Pancreas (tissue), 10 donors: ENCODE measurements around the gene ARID3B. TPM values are rescaled to one million over a fixed set of nuclear protein-coding genes. Genes with fewer than 3 reads are reported as not detected.

Source experiments
- ATAC-seq, 4 donors: fragments of 200-7000 bp; cut with Tn5 transposase; one replicate each; pipeline versions ENCODE4 v1.8.0 to v1.9.1; 2020; ENCODE audit warnings: mild to moderate bottlenecking in 4 of 4, moderate library complexity in 4 of 4
- DNase-seq, 6 donors: peaks; one replicate each; pipeline ENCODE4 v3.0.0-alpha.2; 2020
- FAIRE-seq: peaks from 2 replicates; lab custom pipeline; 2012; peaks lifted over from hg19 to GRCh38; lab: Jason Lieb, UNC
- H3K27ac ChIP-seq, 4 donors: fragments of 200-600 bp; sonication (generic); 1 replicate in 3 of 4; 2 replicates in 1 of 4; pipeline versions ENCODE4 v1.5.0 to v1.8.0; 2020
- H3K27me3 ChIP-seq, 4 donors: fragments of 200-600 bp; one replicate each; pipeline ENCODE4 v1.8.0; 2021
- H3K36me3 ChIP-seq, 3 donors: fragments of 200-600 bp; sonication (generic) in 1 of 3; one replicate each; pipeline versions ENCODE4 v1.5.0 to v1.8.0; 2020 to 2021
- H3K4me1 ChIP-seq, 3 donors: fragments of 200-600 bp; one replicate each; pipeline ENCODE4 v1.8.0; 2021
- H3K4me3 ChIP-seq, 4 donors: fragments of 200-600 bp; sonication (generic) in 2 of 4; one replicate each; pipeline versions ENCODE4 v1.5.0 to v1.8.0; 2020 to 2021
- H3K9me3 ChIP-seq, 4 donors: fragments of 200-600 bp; one replicate each; pipeline ENCODE4 v1.8.0; 2021
- WGBS, 2 donors: extraction: QIAGEN DNeasy Blood & Tissue Kit; methylation state at CpG; one replicate each; pipeline ENCODE4 v1.1.7; 2013; 5-methylcytosine and 5-hydroxymethylcytosine counted together
- intact Hi-C, 3 donors: fragments of 100-400 bp; cut with DNase I; formaldehyde crosslinking; loops; one replicate each; pipeline versions ENCODE4 v1.11.1 to v1.14.2; 2022
- polyA plus RNA-seq, 2 donors: library from polyadenylated mRNA; stranded (reverse); fragments of 200-250 nt; gene quantifications; one replicate each; pipeline ENCODE4 v1.2.3, GENCODE V29; 2013
- total RNA-seq, 6 donors: library from RNA; stranded (reverse); fragmentation: NEBNext Ultra II Directional in 4 of 6; extraction: Animal tissue kit (Norgen Biotek cat#: 25700) in 4 of 6; gene quantifications; one replicate each; pipeline versions ENCODE4 v1.2.1 to v1.2.4, GENCODE V29; 2021 to 2023
- TF ChIP-seq, protein P1 (sequence below), 4 donors: fragments of 200-600 bp; sonication (generic) in 3 of 4; IDR thresholded peaks; one replicate each; pipeline versions ENCODE4 v1.5.0 to v1.8.0; 2021; ENCODE audit warnings: antibody characterized with exemption in 4 of 4
- donor health status: healthy with polysubstance abuse.
- donor health status: DM: no; HTN: no; CAD: no; lungs with moderate emphysema.
- donor health status: DM: no; HTN: no; CAD: no.
- donor health status: control.
- donor health status: control.
- donor health status: Bipolar disorder and iron deficiency.
- donor health status: DM: yes; HTN: yes; CAD: no.
- donor health status: DM: no; HTN: no; CAD: no.
- donor health status: DM: no; HTN: no; CAD: no.
- donor health status: DM: yes; HTN: yes; CAD: no.

The ARID3B gene
- total and polyA plus RNA-seq, 8 donors, result 2.9 to 4.8 (median 3.8) TPM

- DNase-seq, result no peak
- Histone ChIP-seq H3K9me3 (no peaks in the 10 kb centered on the region), H3K4me3 (no peak overlapping the region), H3K4me1 (no peaks in the 10 kb centered on the region), H3K36me3 (peaks cover 0 to 3% (median 0%) of the 10 kb centered on the region in 3 donors), H3K27me3 (no peaks in the 10 kb centered on the region), H3K27ac (no peak overlapping the region)
- TF ChIP-seq, protein P1, sequence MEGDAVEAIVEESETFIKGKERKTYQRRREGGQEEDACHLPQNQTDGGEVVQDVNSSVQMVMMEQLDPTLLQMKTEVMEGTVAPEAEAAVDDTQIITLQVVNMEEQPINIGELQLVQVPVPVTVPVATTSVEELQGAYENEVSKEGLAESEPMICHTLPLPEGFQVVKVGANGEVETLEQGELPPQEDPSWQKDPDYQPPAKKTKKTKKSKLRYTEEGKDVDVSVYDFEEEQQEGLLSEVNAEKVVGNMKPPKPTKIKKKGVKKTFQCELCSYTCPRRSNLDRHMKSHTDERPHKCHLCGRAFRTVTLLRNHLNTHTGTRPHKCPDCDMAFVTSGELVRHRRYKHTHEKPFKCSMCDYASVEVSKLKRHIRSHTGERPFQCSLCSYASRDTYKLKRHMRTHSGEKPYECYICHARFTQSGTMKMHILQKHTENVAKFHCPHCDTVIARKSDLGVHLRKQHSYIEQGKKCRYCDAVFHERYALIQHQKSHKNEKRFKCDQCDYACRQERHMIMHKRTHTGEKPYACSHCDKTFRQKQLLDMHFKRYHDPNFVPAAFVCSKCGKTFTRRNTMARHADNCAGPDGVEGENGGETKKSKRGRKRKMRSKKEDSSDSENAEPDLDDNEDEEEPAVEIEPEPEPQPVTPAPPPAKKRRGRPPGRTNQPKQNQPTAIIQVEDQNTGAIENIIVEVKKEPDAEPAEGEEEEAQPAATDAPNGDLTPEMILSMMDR (IDR thresholded peaks at IDR 0.05), result no peak
- WGBS, 2 donors, result 92 to 97% methylated on average over 7 of the region's 7 CpGs
- no peak for FAIRE-seq
- ATAC-seq, result no peak
- intact Hi-C loops, result no loop called here
Observed at GRCh38 chr15:74580538-74581350, 39.7 kb downstream of the ARID3B start.

DNA sequence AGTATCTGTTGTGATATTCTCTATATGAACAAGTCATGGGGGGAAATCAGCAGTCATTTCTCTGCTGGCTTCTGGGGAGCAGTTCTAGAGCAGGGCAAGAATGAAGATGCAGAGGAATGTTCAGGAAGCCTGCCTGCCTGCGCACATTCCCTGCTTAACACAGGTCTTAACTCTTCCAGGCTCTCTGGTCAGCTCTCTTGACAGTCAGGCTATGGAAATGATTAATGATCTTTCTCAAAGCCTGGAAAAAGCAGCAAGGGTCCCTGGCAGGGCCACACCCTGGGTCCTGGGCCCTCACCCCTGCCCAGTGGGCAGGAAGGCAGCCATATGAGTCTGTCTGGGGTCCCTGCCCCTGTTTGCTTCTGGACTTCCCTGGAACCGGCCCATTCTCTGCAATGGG lies 43.2 kb downstream of the ARID3B start:
- Histone ChIP-seq H3K36me3 (peaks cover 0 to 11% (median 3%) of the 10 kb centered on the region in 3 donors), H3K4me3 (no peak overlapping the region), H3K27me3 (no peaks in the 10 kb centered on the region), H3K9me3 (no peaks in the 10 kb centered on the region), H3K27ac (no peak overlapping the region), H3K4me1 (no peaks in the 10 kb centered on the region)
- 82 to 90% methylated on average over 2 of the region's 2 CpGs for WGBS, 2 donors
- FAIRE-seq (no peak), DNase-seq (no peak), ATAC-seq (no peak)
- intact Hi-C loops, result no loop called here
- TF ChIP-seq, protein P1 (IDR thresholded peaks at IDR 0.05), result no peak

DNA sequence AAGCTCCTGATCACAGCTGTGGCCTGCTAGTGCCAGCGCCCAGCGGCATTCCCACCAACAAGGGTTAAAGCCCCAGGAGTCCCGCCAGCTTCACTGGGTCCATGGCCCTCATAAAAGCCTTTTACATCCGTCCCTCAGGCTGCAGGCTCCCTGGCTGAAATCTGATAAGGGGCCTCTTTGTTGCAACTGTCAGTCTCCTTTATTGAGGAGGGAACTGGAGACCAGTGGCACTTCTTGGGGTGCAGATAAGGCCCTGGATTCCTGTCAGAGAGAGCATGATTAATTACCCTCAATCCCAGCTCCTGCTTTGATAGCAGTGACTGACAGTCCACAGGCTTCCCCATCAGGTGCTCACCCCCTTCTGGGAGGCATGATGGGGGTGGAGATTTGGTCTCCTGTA lies 43.8 kb downstream of the ARID3B start:
- no peaks in the 10 kb centered on the region for H3K27me3 ChIP-seq

DNA sequence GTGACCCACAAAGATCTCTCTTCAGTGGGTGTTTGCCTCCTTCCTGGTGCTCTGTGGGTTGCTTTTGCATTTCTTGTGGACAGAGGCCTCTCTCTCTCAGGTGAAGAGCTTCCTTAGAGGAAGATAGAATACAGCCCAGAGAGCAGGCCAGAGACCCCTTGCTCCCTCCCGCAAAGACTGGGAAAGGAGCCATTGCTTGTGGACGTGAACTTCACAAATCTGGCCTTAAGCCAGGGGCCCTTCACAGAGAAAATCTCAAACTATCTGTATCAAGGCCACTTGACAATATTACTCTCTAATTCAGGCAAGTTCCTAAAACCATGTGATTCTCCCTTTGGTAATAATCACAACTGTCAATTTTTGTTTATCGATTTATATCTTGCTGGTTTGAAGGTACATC lies 44.2 kb downstream of the ARID3B start:
- no peaks in the 10 kb centered on the region for H3K9me3 ChIP-seq
- H3K36me3 ChIP-seq, result peaks cover 0 to 11% (median 3%) of the 10 kb centered on the region in 3 donors
- no peak for DNase-seq
- no peak for FAIRE-seq
- WGBS, 2 donors, result 38 to 40% methylated on average over 3 of the region's 3 CpGs
- no peaks in the 10 kb centered on the region for H3K4me1 ChIP-seq
- no peak overlapping the region for H3K4me3 ChIP-seq
- H3K27ac ChIP-seq, result no peak overlapping the region
- TF ChIP-seq, protein P1 (IDR thresholded peaks at IDR 0.05), result no peak
- no peaks in the 10 kb centered on the region for H3K27me3 ChIP-seq
- ATAC-seq, result no peak
- intact Hi-C loops, result no loop called here

More for the DNA sequence above, 43.8 kb downstream of the ARID3B start:
- WGBS, 2 donors, result 78 to 84% methylated on average over 4 of the region's 4 CpGs
- Histone ChIP-seq H3K36me3 (peaks cover 0 to 11% (median 3%) of the 10 kb centered on the region in 3 donors), H3K9me3 (no peaks in the 10 kb centered on the region), H3K4me3 (no peak overlapping the region), H3K4me1 (no peaks in the 10 kb centered on the region), H3K27ac (no peak overlapping the region)
- TF ChIP-seq, protein P1 (IDR thresholded peaks at IDR 0.05), result no peak
- ATAC-seq (no peak), FAIRE-seq (no peak), DNase-seq (no peak)
- intact Hi-C loops, result no loop called here

DNA sequence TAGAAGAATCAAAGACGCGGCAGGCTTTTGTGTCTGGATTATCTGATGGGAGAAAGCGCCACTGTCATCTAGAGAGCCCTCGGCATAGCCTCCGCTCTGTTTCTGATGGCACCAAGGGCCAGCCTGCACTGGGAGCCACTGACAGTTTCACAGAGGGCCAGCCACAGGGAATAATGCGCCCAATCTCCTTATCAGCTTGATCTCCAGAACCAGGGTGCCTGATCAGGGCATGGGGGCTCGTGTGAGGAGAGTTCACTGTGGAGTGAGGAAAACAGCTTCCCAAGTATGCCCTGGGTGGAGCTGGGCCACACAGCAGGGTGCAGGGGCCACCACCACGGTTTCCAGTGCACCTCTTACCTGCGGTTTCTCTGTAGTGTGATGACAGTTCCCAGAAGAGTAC lies 44.8 kb downstream of the ARID3B start:
- ATAC-seq, result no peak
- DNase-seq, result no peak
- peaks cover 0 to 11% (median 3%) of the 10 kb centered on the region in 3 donors for H3K36me3 ChIP-seq
- H3K27ac ChIP-seq, result no peak overlapping the region
- intact Hi-C loops, result no loop called here
- no peaks in the 10 kb centered on the region for H3K9me3 ChIP-seq
- TF ChIP-seq, protein P1 (IDR thresholded peaks at IDR 0.05), result no peak
- H3K27me3 ChIP-seq, result no peaks in the 10 kb centered on the region
- 92% methylated on average over 9 of the region's 9 CpGs for WGBS, 2 donors
- H3K4me1 ChIP-seq, result no peaks in the 10 kb centered on the region
- H3K4me3 ChIP-seq, result no peak overlapping the region
- no peak for FAIRE-seq
